ENCODE results near the gene LIG1. TPM values are rescaled to one million over a fixed set of nuclear protein-coding genes. Genes with fewer than 3 reads are reported as not detected.
A peak's percentile ranks its signal among the peaks of the same experiment; 100 is the strongest.

The LIG1 gene
- total and polyA plus RNA-seq, 9 of the 15 experiments (the other 6 are each of a cell fraction or from before 2014, with no cell fraction given) = 9.6 to 114 (median 71.1) TPM

GRCh38 chr19:48206397-48207093 lies 36.4 kb upstream of the LIG1 start:
- H3K27me3 ChIP-seq (ENCODE audit: control insufficient read depth in 2 of 2, insufficient read depth in 2 of 2, low read length in 2 of 2) = no peaks in the 10 kb centered on the region
- no peaks in the 10 kb centered on the region for H3K9me3 ChIP-seq (replicated peaks; ENCODE audit: control insufficient read depth, insufficient read depth, low read depth, low read length)
- no peaks in the 10 kb centered on the region for H4K20me1 ChIP-seq (replicated peaks; ENCODE audit: control insufficient read depth, insufficient read depth, low read length)
- H3K4me1 ChIP-seq (replicated peaks in 1 of 2; ENCODE audit: control insufficient read depth in 2 of 2, insufficient read depth in 2 of 2, low read length in 2 of 2) = peaks cover 8 to 17% of the 10 kb centered on the region in 2 experiments; a peak in 3 of 5 replicates
- in situ Hi-C loops (cut with MboI) = no loop called here
- ATAC-seq = peak; percentile 10; the same call in 1 of the 3 replicates
- 42% methylated on average over 8 of the region's 9 CpGs for WGBS (ENCODE audit: insufficient coverage, low coverage, missing lambda C conversion rate)
- 0 out of 2 replicates have a peak overlapping the region, but pooled peaks have one; percentile 26 for H2AFZ ChIP-seq (ENCODE audit: low read depth, low read length)
- POLR2A ChIA-PET = interaction anchor here (0.9 to 1.8 kb wide), 2 partner anchors 9 to 49 kb away, joined by 4 read pairs; partner anchors contain the start of gene CARD8
- FAIRE-seq = peak; percentile 69
- no peak overlapping the region for H3K4me3 ChIP-seq
- CTCF ChIA-PET (ENCODE audit: low intra/inter-chr PET ratio) = no interaction called here
- BruUV-seq (replicated peaks) = no TSS peak
- H3K9me1 ChIP-seq (ENCODE audit: control insufficient read depth, insufficient read depth, low read length) = no peaks in the 10 kb centered on the region
- DNase-seq (ENCODE audit: extremely low read depth in 1 of 4, low spot score in 3 of 4) = peak in 2 of 4 experiments; percentile 42 to 61
- peaks cover 7% of the 10 kb centered on the region; the same call in 2 of the 3 replicates for H3K36me3 ChIP-seq (ENCODE audit: control insufficient read depth, insufficient read depth, low read length)
- intact Hi-C loops (cut with micrococcal nuclease) = no loop called here
- peaks cover 18% of the 10 kb centered on the region for H3K79me2 ChIP-seq (ENCODE audit: control insufficient read depth, insufficient read depth, low read length)
- H3K9ac ChIP-seq (ENCODE audit: insufficient read depth in 1 of 2, low read depth in 2 of 2, low read length in 2 of 2) = no peak overlapping the region
- H3K4me2 ChIP-seq (ENCODE audit: insufficient read depth, low read length) = peak overlapping the region; percentile 43
- peak overlapping the region; percentile 40; the same call in 1 of the 3 replicates for H3K27ac ChIP-seq (ENCODE audit: extremely low read depth, low read depth, low read length)
- TF ChIP-seq ZFP91 (CRISPR knock-in tag; IDR thresholded peaks at IDR 0.05) (no peak), CREM (IDR thresholded peaks at IDR 0.05; ENCODE audit: low read depth) (0 out of 2 replicates have a peak, but pooled peaks have one; percentile 8), SMARCE1 (IDR thresholded peaks at IDR 0.05) (peak; percentile 70; the same call in 1 of the 2 replicates), KDM1A (IDR thresholded peaks at IDR 0.05) (0 out of 4 replicates have a peak, but pooled peaks of 1 of the 2 experiments have one; percentile 15), ETV1 (tag; conservative IDR thresholded peaks at IDR 0.05; ENCODE audit: low read depth) (0 out of 2 replicates have a peak, but pooled peaks have one; percentile 21), OTX1 (CRISPR knock-in tag; IDR thresholded peaks at IDR 0.05) (no peak), SRSF7 (optimal IDR thresholded peaks at IDR 0.05; ENCODE audit: low read depth, low read length) (no peak), DPF2 (IDR thresholded peaks at IDR 0.05) (peak; percentile 81), SMARCC2 (IDR thresholded peaks at IDR 0.05; ENCODE audit: low read depth) (peak; percentile 58; the same call in 1 of the 2 replicates), ZNF551 (CRISPR knock-in tag; IDR thresholded peaks at IDR 0.05) (no peak), SMC3 (conservative IDR thresholded peaks at IDR 0.05; ENCODE audit: insufficient read depth, low read depth, low read length) (no peak), POLR2G (IDR thresholded peaks at IDR 0.05; ENCODE audit: low read depth, low read length) (no peak)

All from K562 (cell line).